ENCODE results near the gene JCHAIN. TPM values are rescaled to one million over a fixed set of nuclear protein-coding genes. Genes with fewer than 3 reads are reported as not detected.

The JCHAIN gene
- total and polyA plus RNA-seq, 7 donors: 1.4 to 206 (median 45.4) TPM; not detected in 1

DNA sequence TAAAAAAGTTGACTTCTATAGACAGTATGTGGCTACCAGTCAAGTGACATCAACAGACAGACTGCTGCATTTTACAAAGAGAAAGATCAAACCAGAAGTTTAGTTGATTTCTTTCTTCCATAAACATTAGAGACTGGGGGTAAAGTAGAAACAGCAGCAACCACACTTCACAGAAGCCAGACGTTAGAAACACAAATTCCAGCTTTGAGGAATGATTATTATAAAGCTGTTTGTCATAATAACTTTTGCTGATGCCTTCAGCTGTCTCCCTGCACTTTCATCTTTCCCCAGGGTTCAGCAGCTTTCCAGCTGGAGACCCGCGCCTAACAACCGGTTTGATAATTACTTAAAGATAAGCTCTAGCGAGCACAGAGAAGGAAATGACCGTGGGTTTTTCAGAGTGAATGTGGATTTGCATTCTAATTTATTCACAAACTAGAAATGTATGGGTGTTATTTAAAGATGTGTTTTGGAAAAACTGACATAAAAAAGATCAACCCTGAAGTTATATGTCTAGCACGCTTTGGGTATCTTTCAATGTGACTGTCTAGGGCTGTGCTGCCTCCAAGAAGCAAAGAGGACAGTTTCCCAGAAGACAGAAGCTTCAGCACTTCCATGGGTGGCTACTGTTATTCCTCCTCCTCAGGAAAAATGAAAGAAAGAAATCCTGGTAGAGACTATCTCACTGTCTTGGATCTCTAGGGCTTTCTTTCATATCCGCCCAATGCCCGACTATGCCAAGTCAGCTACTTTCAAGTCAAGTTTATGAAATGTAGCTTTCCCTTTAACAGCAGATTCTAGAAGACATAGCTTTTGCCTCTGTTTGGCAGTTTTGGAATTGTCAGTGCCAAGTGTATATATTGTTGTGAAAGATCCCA, 52.8 kb downstream of the JCHAIN start:
- Histone ChIP-seq H3K9me3 (no peaks in the 10 kb centered on the region), H3K27me3 (no peaks in the 10 kb centered on the region), H3K4me1 (no peaks in the 10 kb centered on the region), H3K36me3 (no peaks in the 10 kb centered on the region), H3K4me3 (peak overlapping the region in 1 of 4 donors; percentile 4), H3K27ac (peak overlapping the region in 1 of 4 donors; percentile 18)
- 15 to 18% methylated on average over 9 of the region's 9 CpGs for WGBS, 2 donors
- DNase-seq: no peak
- intact Hi-C loops (cut with DNase I): no loop called here
- TF ChIP-seq, protein P1, sequence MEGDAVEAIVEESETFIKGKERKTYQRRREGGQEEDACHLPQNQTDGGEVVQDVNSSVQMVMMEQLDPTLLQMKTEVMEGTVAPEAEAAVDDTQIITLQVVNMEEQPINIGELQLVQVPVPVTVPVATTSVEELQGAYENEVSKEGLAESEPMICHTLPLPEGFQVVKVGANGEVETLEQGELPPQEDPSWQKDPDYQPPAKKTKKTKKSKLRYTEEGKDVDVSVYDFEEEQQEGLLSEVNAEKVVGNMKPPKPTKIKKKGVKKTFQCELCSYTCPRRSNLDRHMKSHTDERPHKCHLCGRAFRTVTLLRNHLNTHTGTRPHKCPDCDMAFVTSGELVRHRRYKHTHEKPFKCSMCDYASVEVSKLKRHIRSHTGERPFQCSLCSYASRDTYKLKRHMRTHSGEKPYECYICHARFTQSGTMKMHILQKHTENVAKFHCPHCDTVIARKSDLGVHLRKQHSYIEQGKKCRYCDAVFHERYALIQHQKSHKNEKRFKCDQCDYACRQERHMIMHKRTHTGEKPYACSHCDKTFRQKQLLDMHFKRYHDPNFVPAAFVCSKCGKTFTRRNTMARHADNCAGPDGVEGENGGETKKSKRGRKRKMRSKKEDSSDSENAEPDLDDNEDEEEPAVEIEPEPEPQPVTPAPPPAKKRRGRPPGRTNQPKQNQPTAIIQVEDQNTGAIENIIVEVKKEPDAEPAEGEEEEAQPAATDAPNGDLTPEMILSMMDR (IDR thresholded peaks at IDR 0.05): no peak
- TF ChIP-seq POLR2A (IDR thresholded peaks at IDR 0.05): no peak
- TF ChIP-seq POLR2AphosphoS5 (IDR thresholded peaks at IDR 0.05): no peak
- no peak for TF ChIP-seq EP300 (IDR thresholded peaks at IDR 0.05)

DNA sequence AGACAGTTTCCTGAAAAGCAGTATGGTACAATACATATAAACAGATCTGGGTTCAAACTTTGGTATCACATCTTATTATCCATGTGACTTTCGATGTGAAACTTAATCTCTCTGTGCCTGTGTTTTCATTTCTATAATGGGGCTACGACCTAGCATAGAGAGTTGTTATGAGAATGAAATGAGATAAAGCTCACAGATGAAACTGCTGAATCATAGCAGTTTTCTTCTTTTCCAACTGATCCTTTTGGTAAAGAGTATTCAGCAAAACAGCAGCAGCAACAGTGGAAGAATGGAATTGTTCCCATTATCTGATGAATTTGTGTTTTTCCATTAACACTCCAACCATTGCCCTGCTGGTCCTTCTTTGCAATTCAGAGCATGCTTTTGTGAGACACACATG, 58.0 kb downstream of the JCHAIN start:
- WGBS, 2 donors: 82 to 83% methylated on average over 2 of the region's 2 CpGs
- DNase-seq: no peak
- H3K27me3 ChIP-seq: no peaks in the 10 kb centered on the region
- H3K4me1 ChIP-seq: no peaks in the 10 kb centered on the region
- no peak overlapping the region for H3K27ac ChIP-seq
- H3K4me3 ChIP-seq: no peak overlapping the region
- no peak for TF ChIP-seq EP300 (IDR thresholded peaks at IDR 0.05)
- no peak for TF ChIP-seq POLR2A (IDR thresholded peaks at IDR 0.05)
- TF ChIP-seq, protein P1 (IDR thresholded peaks at IDR 0.05): no peak
- no peak for TF ChIP-seq POLR2AphosphoS5 (IDR thresholded peaks at IDR 0.05)
- H3K9me3 ChIP-seq: no peaks in the 10 kb centered on the region
- intact Hi-C loops (cut with DNase I): no loop called here
- H3K36me3 ChIP-seq: no peaks in the 10 kb centered on the region

DNA sequence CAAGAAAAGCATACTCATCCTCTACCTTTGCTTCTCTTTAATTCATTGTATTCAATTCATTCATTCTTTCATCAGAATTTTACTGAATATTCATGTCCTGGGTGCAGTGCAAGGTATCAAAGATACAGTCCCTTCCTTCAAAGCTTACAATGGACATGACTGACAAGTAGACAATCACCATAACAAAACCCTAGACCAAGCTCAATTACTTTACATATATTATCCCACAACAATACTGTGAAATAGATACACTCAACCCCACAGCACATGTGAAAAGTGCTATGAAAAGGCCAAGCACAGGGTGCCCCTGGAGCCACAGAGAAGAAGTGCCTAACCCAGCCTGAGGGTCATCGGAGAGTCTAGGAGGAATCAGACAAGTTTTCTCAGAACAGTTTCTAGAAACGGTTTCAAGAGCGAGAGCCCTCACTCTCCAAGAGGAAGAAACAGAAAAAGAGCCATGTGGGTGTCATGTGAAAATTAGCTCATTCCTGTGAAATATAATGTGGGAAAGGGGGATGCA, 58.9 kb downstream of the JCHAIN start:
- WGBS, 2 donors: 92 to 94% methylated on average over 3 of the region's 3 CpGs
- no peaks in the 10 kb centered on the region for H3K36me3 ChIP-seq
- DNase-seq: no peak
- no peak overlapping the region for H3K4me3 ChIP-seq
- TF ChIP-seq EP300 (IDR thresholded peaks at IDR 0.05) (no peak), POLR2AphosphoS5 (IDR thresholded peaks at IDR 0.05) (no peak)
- H3K27ac ChIP-seq: no peak overlapping the region
- intact Hi-C loops (cut with DNase I): no loop called here
- no peaks in the 10 kb centered on the region for H3K9me3 ChIP-seq
- H3K27me3 ChIP-seq: no peaks in the 10 kb centered on the region
- H3K4me1 ChIP-seq: no peaks in the 10 kb centered on the region

DNA sequence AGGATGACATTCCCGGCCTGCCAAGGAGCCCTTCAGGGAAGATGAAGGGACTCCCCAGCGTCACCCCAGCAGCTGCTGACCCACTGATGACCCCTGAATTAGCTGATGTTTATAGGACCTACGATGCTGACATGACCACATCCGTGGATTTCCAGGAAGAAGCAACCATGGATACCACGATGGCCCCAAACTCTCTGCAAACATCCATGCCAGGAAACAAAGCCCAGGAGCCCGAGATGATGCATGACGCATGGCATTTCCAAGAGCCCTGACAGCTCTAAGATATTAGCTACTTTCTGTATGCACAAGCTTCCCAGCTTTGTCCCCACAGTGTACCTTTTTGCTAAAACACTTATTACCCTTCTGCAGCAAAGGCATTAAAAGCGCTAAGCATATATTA, 59.8 kb downstream of the JCHAIN start:
- no peak overlapping the region for H3K27ac ChIP-seq
- intact Hi-C loops (cut with DNase I): no loop called here
- TF ChIP-seq, protein P1 (IDR thresholded peaks at IDR 0.05): no peak
- TF ChIP-seq POLR2A (IDR thresholded peaks at IDR 0.05): no peak
- no peaks in the 10 kb centered on the region for H3K27me3 ChIP-seq
- H3K4me3 ChIP-seq: no peak overlapping the region
- no peak for DNase-seq
- no peaks in the 10 kb centered on the region for H3K9me3 ChIP-seq
- no peaks in the 10 kb centered on the region for H3K4me1 ChIP-seq
- 80 to 83% methylated on average over 8 of the region's 8 CpGs for WGBS, 2 donors
- no peaks in the 10 kb centered on the region for H3K36me3 ChIP-seq

Small RNA genes within 50 kb of the gene (small RNA-seq; reads per million reads assigned to genes)
- gene RNU6-520P (0 reads per million in 3 donors), gene RNU6-784P (0 reads per million in 3 donors)

Other genes starting within 250 kb of the JCHAIN start
- not detected for gene MUC7, start 194.3 kb downstream of the JCHAIN start, total RNA-seq
- gene MUC7, start 194.3 kb downstream of the JCHAIN start, polyA plus RNA-seq: not detected
- gene AMTN, start 147.9 kb downstream of the JCHAIN start, total RNA-seq: not detected
- not detected for gene AMTN, start 147.9 kb downstream of the JCHAIN start, polyA plus RNA-seq
- not detected for gene AMBN, start 74.3 kb downstream of the JCHAIN start, total RNA-seq
- not detected for gene AMBN, start 74.3 kb downstream of the JCHAIN start, polyA plus RNA-seq
- under 1 TPM in 2 of 4 donors, not detected in 2; under 0.01 to 0.28 TPM for gene ENAM, start 37.8 kb downstream of the JCHAIN start, total RNA-seq
- not detected for gene ENAM, start 37.8 kb downstream of the JCHAIN start, polyA plus RNA-seq
- 10 to 100 TPM; 15.3 to 19.7 (median 15.6) TPM for gene UTP3, start 22.0 kb upstream of the JCHAIN start, total RNA-seq
- gene UTP3, start 22.0 kb upstream of the JCHAIN start, polyA plus RNA-seq: 10 to 100 TPM; 13.4 to 31.8 (median 15.0) TPM
- gene RUFY3, start 55.5 kb upstream of the JCHAIN start, total RNA-seq: 10 to 100 TPM; 47.4 to 73.4 (median 65.1) TPM
- 10 to 100 TPM in 2 of 3 donors, 1 to 10 TPM in 1; 6.0 to 16.9 (median 11.3) TPM for gene RUFY3, start 55.5 kb upstream of the JCHAIN start, polyA plus RNA-seq
- 10 to 100 TPM; 46.5 to 62.1 (median 50.8) TPM for gene GRSF1, start 173.4 kb upstream of the JCHAIN start, total RNA-seq
- gene GRSF1, start 173.4 kb upstream of the JCHAIN start, polyA plus RNA-seq: 10 to 100 TPM; 64.9 to 87.4 (median 65.0) TPM
- gene MOB1B, start 235.9 kb upstream of the JCHAIN start, total RNA-seq: 10 to 100 TPM; 15.7 to 21.7 (median 20.0) TPM
- 1 to 10 TPM; 3.0 to 4.3 (median 3.7) TPM for gene MOB1B, start 235.9 kb upstream of the JCHAIN start, polyA plus RNA-seq

All from sigmoid colon (tissue), 7 donors.